GM20000 (cell line): Measurements from ENCODE around the gene YWHAH.

Experiments
- DNase-seq: peaks from one replicate; pipeline ENCODE4 v3.0.0; 2012; ENCODE audit warnings: low spot score
- TF ChIP-seq, protein P1 (sequence below): IDR thresholded peaks from 2 replicates; pipeline ENCODE4 v1.5.1; 2012; ENCODE audit warnings: mild to moderate bottlenecking, control low read depth; ENCODE audit errors: extremely low read depth, missing control alignments

Gene YWHAH

DNA sequence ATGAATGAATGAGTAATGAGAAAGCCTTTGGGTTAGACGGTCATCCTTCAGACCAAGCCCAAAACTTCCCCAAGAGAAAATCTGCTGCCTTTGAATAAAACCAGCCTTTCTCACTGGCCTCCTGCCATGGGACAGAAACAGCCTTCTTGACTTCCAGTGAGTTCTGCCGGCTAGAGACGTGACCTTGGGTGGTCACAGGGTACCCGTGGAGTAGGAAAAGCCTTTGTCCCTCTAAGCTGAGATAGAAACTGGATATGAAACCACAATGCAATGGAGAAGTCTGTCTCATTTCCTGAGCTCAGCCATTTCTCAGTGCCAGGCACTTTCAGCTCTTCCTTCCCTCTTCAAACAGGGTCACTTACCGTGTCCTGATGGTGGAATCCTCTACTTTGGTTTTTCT, 21.2 kb upstream of the YWHAH start:
- DNase-seq, result no peak
- TF ChIP-seq, protein P1, sequence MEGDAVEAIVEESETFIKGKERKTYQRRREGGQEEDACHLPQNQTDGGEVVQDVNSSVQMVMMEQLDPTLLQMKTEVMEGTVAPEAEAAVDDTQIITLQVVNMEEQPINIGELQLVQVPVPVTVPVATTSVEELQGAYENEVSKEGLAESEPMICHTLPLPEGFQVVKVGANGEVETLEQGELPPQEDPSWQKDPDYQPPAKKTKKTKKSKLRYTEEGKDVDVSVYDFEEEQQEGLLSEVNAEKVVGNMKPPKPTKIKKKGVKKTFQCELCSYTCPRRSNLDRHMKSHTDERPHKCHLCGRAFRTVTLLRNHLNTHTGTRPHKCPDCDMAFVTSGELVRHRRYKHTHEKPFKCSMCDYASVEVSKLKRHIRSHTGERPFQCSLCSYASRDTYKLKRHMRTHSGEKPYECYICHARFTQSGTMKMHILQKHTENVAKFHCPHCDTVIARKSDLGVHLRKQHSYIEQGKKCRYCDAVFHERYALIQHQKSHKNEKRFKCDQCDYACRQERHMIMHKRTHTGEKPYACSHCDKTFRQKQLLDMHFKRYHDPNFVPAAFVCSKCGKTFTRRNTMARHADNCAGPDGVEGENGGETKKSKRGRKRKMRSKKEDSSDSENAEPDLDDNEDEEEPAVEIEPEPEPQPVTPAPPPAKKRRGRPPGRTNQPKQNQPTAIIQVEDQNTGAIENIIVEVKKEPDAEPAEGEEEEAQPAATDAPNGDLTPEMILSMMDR, result no peak

DNA sequence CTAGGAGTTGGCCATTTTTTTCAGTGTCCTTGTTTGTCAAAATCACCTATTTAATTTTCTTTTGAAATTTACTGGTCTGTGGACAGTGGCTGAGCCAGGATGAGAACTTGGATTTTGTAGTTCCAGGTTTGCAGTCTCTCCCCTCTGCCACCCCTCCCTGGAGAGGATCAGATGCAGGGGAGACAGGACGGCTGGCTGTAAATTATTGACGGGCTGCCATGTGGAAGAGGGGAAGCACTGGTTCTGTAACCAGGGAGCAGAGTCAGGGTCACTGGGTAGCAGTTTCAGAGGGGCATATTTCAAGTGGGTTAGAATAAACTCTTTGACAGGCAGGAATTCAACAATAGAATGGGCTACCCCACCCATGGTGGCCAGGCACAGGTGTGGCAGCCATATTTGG, 20.6 kb upstream of the YWHAH start:
- no peak for DNase-seq
- TF ChIP-seq, protein P1, result no peak

DNA sequence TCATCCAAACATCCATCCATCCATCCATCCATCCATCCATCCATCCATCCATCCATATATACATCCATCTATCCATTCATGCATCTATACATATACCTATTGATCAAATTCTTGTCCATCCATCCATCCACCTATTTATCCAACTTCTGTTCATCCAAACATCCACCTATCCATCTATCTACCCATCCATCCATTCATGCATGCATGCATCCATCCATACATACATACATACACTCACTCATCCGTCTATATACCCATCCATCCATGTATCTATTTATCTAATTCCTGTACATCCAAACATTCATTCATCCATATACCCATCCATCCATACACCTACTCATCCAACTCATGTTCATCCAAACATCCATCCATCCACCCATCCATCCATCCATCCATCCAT, 19.3 kb upstream of the YWHAH start:
- no peak for DNase-seq
- TF ChIP-seq, protein P1, result no peak

DNA sequence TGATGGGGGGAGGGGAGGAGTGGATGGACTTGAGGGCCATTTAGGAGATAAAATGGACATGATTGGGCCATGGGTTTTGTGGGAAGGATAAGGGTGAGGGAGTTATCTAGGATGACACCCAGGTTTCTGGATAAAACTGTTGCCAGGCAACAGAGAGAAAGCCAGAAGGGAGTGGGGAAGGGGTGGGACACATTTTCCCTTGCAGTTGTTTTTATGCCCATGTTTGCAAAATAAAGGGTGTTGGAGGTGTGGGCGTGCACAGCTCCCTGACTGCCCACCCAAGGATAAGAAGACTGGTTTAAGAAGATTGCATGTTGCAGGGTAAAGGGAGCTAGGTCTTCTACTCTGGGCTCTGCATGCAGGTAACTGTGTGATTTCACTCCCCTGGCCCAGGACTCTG, 18.3 kb upstream of the YWHAH start:
- DNase-seq, result no peak
- TF ChIP-seq, protein P1, result no peak

DNA sequence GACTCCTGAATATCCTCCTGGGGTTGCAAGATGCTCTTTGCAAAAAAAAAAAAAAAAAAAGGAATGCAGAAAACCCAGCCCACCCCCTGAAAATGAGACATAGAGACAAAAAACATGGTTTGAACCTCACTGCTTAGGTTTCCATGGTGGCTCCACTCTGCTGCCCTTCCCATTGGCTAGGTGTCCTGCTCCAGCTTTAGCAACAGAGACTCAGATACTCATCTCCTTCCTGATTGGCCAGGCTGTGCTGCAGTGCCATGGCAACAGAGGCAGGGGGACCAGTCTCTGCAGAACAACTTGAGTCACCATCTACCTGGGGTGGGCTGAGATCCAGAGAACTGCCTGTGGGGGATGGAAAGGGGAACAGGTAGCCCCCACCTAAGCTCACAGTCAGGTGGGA, 17.4 kb upstream of the YWHAH start:
- TF ChIP-seq, protein P1, result no peak
- DNase-seq, result peak; percentile 29

DNA sequence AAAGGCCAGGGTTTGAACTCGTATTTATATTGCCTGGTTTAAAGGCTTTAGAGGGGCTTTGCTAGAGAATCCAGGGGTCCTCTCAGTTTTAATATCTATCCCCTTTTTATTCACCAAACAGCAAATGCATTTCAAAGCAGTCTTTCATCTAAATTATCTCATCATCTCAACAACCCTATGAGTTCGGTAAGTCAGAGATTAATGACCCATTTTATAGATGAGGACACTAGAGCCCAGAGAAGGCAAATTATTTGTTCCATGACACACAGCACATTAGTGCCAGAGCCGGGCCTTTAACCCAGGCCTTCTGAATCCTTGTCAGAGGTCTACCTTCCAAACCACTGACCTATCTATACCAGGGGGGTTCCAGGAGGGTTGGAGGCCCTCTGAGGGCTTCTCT, 16.8 kb upstream of the YWHAH start:
- DNase-seq, result no peak
- TF ChIP-seq, protein P1, result no peak

DNA sequence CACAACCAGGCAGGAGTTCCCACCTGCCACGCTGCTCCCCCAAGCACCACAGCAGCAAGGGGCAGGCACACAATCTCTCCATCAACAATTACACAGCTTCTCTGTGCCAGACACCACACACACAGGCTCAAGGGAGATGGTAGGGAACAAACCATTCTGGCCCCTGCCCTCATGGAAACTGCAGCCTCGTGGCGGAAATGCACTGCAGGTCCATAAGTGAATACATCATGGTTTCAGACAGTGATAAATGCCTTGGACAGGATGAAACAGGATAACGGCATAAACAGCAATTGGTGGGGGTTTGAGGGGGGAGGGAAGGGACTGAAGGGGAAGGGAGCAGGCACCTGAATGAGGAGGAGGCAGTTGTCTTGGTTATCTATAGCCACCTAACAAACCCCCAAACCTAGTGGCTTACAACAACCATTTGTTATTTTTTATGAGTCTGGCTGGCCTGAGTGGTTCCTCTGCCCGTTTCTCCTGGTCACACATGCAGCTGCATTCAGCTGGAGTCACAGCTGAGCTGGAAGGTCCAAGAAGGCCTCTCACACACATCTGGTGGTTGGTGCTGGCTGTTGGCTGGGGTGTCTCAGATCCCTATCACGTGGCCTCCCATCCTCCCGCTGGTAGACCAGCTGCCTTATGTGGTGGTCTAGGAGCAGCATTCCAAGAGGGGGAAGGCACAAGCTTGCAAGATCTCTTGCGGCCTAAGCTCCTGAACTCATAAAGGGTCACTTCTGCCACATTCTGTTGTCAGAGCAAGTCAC, 15.0 kb upstream of the YWHAH start:
- no peak for DNase-seq
- TF ChIP-seq, protein P1, result no peak
